Endometrial microvascular endothelial cells (primary cell): Measurements from ENCODE around the gene CNTNAP2. TPM values are rescaled to one million over a fixed set of nuclear protein-coding genes. Genes with fewer than 3 reads are reported as not detected.

Source experiments
- in situ Hi-C: cut with HindIII; loops from 2 replicates; pipeline ENCODE4 v1.10.0; 2017; ENCODE audit warnings: low sequenced_read_pairs, low pct_unique_long_range_greater_than_20kb; ENCODE audit errors: inconsistent ontology term
- total RNA-seq: library from RNA; depleted of rRNA; stranded (reverse); fragments of >200 nt; gene quantifications from one replicate; pipeline ENCODE4 v1.2.3, GENCODE V29; 2015; ENCODE audit errors: inconsistent ontology term

Gene CNTNAP2
- total RNA-seq, 1 donor from 2014 or later, result not detected

- in situ Hi-C loops, result no loop called here
These were observed 132.7 kb downstream of the CNTNAP2 start for GRCh38 chr7:146249272-146249671.

GRCh38 chr7:146255609-146256008, 139.0 kb downstream of the CNTNAP2 start:
- in situ Hi-C loops, result no loop called here

- in situ Hi-C loops, result no loop called here
These were observed 145.9 kb downstream of the CNTNAP2 start for GRCh38 chr7:146262527-146262926.

DNA sequence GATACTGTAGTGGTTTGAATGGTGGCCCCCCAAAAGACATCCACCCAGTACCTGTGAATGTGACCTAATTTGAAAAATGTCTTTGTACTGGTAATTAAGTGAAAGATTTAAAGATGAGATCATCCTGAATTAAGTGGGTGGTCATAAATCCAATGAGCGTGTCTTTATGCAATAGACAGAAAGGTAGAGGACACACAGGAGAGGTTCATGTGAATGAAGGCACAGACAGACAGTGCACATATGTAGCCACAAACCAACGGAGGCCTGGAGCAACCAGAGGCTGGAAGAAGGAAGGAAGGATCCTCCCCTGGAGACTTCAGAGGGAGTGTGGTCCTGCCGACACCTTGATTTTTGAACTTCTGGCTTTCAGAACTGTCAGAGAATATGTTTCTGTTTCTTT, 160.3 kb downstream of the CNTNAP2 start:
- in situ Hi-C loops, result no loop called here

GRCh38 chr7:146285418-146285817, 168.8 kb downstream of the CNTNAP2 start:
- in situ Hi-C loops, result no loop called here

- in situ Hi-C loops, result no loop called here
These were observed 174.1 kb downstream of the CNTNAP2 start for GRCh38 chr7:146290746-146291145.

- in situ Hi-C loops, result no loop called here
These were observed 175.3 kb downstream of the CNTNAP2 start for GRCh38 chr7:146291900-146292299.

DNA sequence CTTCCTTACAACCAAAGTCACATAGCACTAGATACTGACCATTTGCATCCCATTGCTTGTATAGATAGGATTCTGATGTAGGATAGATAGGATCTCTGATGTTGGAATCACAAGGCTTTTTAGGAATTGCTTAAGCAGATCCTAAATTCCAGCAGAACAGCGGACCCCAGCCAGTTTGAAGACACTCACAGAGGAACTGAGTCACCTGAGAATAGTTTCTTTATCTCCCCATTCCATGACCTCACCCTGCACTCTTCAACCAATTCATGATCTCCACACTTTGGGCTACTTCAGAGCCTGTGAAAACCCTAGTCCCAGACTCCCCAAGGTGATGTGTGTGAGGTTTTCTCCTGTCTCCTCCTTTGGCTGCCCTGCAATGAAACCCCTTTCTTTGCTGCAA, 179.4 kb downstream of the CNTNAP2 start:
- in situ Hi-C loops, result no loop called here

DNA sequence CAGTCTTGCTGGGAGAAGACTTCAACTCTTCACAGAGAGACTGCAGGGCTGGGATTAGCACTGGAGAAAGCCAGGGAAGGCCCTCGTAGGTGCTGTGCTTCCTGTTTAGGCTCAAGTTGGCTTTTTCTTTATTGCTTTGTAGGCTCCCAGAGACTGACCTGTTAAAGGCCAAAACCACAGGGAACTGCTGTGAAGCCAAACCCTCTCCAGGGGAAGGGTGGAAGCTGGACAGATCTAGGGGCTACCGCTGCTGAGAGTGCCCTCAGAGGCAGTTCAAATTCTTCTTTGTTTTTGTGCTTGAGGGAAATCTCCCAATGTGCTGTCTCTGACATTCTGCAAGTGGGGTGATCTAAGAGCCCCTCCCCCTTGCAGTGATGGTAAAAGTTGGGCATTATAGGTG, 198.4 kb downstream of the CNTNAP2 start:
- in situ Hi-C loops, result no loop called here

GRCh38 chr7:146319629-146320028, 203.0 kb downstream of the CNTNAP2 start:
- in situ Hi-C loops, result no loop called here

DNA sequence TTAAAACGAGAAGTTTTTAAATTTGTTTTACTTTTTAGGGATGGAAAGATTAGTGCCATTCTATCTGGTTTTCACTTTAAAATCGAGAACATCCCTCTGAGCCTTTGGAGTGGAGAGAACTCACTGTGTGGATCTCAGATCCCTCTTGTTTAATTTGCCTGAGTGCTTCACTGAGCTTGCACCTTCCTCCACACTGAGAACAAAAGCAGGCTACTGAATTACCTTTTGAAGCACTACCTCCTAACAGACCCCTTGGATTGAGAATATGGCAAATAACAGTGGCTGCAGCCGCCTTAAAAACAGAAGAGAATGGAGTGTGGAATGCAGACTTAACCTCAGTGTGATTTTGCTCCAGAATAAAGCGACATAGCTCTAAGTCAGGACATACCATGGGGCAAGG, 204.7 kb downstream of the CNTNAP2 start:
- in situ Hi-C loops, result no loop called here

- in situ Hi-C loops, result no loop called here
These were observed 214.8 kb downstream of the CNTNAP2 start for GRCh38 chr7:146331369-146331768.

GRCh38 chr7:146345251-146345650, 228.7 kb downstream of the CNTNAP2 start:
- in situ Hi-C loops, result no loop called here

DNA sequence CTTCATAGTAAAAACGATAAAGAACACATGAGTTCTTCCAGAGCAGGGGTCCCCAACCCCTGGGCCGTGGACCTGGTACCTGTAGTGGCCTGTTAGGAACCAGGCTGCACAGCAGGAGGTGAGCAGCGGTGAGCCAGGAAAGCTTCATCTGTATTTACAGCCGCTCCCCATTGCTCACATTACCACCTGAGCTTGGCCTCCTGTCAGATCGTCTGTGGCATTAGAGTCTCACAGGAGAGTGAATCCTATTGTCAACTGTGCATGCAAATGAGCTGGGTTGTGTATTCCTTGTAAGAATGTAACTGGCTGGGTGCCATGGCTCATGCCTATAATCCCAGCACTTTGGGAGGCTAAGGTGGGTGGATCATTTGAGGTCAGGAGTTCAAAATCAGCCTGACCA, 229.5 kb downstream of the CNTNAP2 start:
- in situ Hi-C loops, result no loop called here

DNA sequence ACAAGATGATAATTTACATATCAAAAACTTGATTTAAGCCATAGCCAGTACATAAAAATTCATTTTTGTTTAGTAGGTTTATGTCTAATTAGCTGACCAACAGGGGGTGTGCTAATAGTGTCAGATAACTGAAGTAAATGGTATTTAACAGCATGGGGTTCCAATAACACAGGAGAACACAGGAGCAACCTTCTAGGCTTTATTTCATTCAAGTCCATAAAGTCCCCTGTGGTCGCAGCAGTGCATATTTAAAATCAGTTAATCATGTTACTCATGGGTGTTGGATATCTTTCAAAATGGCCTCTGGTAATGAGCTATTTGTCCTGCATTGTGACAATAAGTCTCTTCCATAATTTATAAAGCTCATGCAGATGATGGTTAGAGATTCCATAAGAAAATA, 238.6 kb downstream of the CNTNAP2 start:
- in situ Hi-C loops, result no loop called here

- in situ Hi-C loops, result no loop called here
These were observed 242.6 kb downstream of the CNTNAP2 start for GRCh38 chr7:146359176-146359575.

DNA sequence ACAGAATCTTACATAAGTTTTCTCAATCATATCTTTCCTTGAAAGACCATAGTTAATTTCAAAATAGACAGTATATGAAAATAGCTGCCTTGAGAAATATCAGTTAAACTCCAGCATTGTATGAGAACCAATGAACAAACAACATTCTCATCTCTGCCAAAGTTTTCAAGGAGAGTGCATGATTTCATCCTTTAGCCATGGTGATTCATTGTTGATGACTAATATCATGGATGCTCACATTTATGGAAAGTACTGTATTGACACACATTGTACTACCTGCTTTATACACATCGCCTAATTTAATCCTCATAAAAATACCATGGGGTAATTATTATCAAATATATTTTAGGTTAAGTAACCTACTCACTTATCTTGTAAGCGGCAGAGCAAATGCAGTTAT, 250.3 kb downstream of the CNTNAP2 start:
- in situ Hi-C loops, result no loop called here

DNA sequence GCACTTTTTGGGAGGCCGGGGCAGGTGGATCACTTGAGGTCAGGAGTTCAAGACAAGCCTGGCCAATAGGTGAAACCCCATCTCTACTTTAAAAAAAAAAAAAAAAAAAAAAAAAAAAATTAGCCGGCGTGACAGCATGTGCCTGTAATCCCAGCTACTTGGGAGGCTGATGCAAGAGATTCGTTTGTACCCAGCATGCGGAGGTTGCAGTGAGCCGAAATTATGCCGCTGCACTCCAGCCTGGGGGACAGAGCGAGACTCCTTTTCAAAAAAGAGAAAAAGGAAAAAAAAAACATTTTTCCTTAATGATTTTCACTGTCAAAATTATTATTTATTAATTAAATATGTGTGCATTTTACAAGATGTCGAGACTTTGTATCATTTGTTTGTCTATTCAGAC, 253.6 kb downstream of the CNTNAP2 start:
- in situ Hi-C loops, result no loop called here

- in situ Hi-C loops, result no loop called here
These were observed 258.6 kb downstream of the CNTNAP2 start for GRCh38 chr7:146375170-146375569.

DNA sequence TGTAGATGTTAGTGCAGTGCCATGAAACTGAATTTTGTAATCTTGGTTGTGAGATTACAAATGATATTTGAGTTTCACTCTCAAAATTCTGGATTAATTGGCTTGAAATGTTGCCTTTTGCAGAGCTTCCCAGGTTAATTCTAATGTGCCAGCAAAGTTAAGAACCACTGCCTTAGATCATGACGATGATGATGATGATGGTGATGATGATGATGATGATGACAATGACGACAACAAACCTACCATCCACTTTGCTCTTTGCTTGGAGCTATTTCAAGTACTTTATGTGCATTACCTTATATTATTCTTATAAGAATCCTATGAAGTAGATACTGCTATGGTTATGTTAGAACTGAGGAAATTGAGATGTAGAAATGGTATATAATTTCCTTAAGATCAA, 261.6 kb downstream of the CNTNAP2 start:
- in situ Hi-C loops, result no loop called here

DNA sequence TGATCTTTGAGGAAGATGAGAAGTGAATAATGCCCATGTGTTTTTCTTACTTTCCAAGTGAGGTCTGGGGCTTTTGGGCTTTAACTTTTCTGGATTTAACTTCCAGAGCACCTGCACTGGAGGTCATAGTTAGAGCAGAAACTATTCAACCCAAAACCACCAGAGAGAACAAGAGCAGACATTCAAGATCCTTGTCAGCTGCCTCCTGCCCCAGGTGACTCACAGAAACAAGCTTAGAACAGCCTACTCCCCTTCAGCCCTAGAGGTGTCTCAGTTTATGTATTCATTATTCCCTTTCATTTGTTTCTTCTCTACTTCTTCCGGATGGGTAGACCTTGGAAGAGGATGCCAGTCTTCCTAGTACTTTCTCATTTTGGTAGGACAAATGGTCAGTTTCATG, 270.5 kb downstream of the CNTNAP2 start:
- in situ Hi-C loops, result no loop called here

GRCh38 chr7:146388928-146389327, 272.3 kb downstream of the CNTNAP2 start:
- in situ Hi-C loops, result no loop called here
